ENCODE results near the gene PRKN.

Gene PRKN

DNA sequence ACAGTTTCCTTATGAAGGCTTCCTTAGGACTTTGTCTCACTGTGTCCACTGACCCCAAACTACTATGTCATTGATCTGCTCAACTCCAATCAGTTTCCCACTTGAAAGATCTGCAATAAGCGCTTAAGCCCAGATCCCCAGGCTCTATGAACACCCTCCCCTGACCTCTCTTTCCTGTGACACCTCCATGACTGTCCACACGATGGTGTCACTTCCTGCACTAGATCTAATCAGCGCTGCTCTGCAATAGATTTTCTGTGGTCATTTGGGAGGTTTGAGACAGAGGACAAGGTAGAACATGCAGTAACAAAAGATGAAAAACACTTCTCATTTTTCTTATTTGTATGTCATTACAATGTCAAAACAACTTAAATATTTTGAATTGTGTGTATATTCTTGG lies 1149.1 kb downstream of the PRKN start:
- DNase-seq: no peak

DNA sequence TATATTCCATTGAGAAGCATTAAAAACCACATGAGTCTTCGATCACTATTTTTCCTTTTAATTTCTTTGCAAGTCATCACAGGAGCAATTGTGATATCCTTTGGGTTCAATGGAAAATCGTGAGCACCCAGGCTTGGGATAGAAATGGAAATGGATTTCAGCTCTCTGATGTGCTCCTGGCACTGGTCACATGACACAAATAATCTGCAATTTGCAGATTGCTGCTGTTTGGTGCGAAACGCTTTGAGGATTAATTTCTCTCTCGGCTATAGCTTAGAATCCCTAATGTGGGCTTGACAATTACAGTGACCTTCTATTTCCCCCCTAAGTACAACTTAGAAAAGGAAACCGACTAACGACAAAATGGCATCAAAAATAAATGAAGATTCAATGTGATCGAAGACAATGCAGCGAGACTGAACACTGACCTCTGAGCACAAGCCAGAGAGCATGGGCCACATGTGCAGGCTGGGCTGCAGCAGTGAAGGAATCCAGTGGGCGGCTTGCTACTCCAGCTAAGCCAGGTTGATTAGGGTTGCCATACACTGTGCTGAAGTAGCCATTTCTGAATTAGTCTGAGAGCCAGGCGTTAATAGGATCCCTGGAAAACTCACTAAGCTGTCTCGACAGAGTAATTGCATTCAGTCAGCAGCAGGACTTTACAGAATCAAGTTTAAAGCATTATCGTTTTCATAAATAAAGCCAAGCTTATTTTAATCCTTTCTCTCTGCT lies 1151.9 kb downstream of the PRKN start:
- DNase-seq: peak in 2 of 14 donors; percentile 2 to 21

DNA sequence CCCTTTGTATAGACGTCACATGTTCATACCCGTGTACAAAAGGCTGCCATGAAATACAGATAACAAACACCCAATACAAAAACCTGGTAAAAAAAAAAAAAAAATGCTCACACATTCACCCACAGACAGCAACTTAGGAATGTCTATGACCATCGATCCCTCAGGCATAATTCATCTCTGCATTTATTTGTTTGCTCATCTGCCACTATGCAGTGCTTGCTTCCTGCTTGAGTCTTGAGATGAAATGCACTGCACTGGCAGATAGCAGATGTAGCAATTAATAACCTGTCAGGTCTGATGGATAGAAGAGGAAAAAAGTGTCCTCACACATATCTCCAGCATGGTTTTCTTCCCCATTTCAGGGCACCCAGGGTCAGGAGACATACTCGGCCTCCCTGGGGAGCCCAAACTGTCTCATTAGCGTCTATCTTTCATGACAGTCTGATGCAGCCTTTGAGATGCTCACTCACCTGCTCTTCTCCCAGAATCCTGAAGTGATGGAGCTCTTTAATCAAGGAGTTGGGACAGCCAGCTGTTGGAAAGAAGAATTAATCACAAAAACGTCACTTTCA lies 1158.6 kb downstream of the PRKN start:
- DNase-seq: no peak

DNA sequence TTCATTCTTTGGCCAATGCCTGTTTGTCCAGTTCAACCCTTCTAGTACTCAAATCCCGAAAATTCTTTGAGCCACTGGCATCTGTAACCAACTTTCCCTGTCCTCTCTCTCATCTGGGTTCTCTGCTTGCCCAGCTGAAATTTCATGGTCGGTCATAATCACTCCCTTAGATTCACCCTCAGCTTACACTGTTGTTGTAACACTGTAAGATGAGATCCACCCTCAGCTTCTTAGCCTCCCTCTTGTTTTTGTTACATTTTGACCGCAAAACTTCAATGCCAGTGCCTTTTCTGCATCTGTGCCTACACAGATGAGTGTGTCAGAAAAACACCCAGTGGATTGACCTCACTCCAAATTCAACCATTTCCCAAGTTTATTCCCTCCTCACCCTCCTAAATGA lies 1162.6 kb downstream of the PRKN start:
- no peak for DNase-seq

DNA sequence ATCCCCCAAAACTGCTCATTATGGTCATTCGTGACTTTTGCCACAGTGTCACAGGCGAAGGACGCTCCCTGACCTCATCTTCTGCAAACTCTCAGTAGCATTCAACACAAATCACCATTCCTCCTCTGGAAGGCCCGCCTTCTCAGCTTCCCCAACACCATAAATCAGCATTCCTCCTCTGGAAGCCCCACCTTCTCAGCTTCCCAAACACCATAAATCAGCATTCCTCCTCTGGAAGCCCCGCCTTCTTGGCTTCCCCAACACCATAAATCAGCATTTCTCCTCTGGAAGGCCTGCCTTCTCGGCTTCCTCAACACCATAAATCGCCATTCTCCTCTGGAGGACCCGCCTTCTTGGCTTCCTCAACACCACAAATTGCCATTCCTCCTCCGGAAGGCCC lies 1165.7 kb downstream of the PRKN start:
- DNase-seq: no peak

DNA sequence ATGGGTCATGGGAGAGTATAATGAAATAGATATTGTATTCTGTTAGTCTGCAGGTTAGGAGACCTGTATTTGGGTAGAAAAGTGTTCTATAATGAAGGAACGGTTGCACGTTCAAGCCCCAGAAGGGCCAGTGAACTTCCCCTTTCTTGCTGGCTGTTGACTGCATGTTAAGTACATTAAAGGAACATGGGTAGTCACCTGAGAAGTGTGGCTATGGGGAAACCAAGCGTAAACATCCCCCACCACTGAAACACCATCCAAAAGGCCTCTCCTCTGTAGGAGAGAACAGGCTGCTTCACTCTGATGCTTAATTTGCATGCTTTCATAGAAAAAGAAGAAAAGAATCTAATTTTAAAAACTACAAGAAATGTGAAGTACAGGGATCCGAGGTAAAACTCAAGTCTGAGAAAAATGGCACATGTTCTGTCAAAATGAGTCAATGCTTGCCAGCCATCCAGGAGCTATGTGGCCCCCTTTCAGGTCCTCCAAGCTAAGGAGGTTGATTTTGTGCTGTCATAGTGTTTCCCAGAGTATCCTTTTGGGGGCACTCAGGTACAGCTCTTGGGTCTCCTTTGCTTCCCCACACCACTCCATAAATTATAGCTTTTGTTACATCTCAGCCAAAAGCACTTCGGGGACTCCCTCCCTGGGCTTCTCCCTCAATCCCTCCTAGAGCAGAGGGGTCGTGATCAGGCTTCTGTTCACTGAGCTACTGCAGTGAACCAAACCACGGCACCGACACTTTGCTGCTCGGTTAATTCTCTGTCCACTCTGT lies 1170.0 kb downstream of the PRKN start:
- DNase-seq: no peak

DNA sequence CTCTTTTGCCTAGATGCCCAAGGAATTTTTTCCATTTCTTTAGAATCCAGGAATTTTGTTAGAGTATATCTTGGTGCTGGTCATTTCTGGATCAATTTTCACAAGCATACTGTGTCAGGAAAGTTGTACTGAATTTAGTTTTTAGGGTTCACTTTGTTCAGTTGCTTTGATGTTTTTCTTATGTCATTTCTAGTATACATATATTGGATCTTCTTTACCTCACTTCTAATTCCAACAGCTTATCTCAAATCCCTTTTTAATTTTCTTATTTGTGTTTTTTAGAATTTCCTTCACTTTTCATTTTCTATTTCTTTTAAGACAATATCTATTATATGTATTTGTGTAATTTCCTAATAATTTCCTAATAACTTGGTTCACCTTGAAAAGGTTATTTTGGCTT lies 1172.7 kb downstream of the PRKN start:
- DNase-seq: no peak

DNA sequence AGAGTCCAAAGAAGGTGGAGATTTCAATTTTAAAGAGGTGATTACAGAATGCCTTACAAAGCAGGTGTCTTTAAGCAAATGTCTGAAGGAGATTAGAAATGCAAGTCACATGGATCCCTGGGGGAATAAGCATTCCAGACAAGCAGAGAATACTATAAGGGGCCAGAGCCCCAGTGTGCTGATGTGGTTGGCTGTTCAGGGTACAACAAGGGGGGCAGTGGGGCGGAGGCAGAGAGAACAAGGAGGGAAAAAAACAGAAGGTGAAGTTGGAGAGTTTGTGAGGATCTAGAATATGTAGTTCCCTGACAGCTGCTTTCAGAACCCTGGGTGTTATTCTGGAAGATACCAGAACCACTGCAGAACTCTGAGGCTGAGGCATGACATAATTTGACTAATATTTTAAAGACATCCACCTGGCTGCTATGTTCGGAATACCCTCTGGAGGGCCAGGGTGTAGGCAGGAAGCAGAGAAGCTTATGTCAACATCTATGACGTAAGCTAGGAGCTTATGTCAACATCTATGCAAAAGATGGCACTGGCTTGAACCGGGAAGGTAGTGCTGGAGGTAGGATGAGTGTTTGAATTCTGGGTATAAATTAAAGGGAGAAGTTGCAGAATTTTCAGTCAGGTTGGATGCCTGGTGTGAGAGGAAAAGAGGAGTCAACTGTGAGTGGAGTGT lies 1177.5 kb downstream of the PRKN start:
- DNase-seq: no peak

DNA sequence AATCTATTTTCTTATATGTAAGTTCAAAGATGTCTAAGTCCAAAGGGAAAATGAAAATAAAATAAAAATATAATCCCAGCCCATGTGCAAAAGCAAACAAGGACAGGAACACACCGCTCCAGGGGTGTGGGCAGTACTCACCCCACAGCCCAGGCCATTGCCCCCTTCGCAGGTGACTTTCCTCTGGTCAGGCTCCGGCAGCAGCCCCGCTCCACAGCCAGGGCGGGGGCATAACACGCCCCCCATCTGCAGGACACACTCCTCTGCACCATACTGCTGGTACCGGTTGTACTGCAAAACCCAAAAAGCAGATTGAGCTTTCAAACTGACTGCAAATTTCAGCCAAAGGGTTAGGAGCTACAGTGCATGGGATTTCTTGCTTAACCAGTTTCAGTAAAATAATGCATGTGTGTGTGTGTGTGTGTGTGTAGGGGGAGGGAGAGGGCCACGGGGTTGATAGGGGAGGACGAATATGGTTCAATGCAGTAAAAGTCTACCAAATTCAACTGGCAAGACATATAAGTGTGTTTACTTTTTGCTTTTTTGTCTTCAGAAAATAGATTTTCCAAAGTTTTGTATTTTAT lies 1178.8 kb downstream of the PRKN start:
- no peak for DNase-seq

DNA sequence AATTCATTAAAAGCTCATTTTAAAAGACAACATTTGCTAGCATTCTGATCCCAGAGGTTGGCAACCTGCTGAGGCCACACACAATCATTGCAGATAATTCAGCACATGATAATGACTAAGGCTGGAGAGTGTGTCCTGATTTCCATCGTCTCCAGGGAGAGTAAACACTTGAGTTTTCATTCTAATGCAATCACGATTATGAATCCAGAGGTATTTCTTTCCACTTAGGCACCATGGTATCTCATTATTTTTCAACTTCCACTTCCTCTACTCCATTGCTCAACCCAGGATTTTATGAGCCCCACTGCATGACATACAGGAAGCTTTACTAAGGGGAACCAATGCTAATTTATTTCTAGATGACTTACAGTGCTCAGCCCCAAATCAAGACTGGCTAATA lies 1179.9 kb downstream of the PRKN start:
- DNase-seq: no peak

DNA sequence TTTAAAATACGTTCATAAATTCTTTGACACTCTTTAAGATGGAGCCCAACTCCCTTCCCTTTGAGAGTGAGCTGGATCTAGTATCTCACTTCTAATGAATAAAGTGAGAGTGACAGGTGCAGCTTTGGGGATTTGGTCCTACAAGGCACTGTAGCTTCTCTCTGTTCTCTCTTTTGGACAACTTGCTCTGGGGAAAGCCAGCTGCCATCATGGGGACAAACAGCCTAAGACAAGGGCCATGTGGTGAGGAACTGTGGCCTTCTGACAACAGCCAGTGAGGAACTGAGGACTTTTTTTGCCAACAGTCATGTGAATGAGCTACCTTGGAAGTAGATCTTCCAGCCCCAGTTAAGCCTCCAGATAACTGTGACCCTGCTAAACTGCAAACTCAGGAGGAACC lies 1180.9 kb downstream of the PRKN start:
- no peak for DNase-seq

DNA sequence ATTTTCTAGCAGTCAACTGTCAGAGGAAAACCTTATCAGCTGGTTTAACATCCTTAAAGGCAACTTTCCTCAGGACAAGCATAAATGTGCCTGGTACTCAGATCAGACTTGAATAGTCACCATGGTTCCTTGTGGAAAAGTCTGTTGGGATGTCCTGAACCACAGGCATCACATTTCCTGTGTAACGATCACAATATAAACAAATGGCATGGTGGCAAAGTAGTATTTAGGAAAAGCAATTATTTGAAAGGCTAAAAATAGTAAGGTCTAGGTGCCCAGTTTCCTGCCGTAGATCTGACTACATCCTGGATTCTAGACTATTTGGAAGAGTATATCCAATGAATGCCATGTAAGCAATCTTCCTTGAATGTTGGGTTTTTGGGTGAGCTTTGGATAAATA lies 1181.8 kb downstream of the PRKN start:
- no peak for DNase-seq

DNA sequence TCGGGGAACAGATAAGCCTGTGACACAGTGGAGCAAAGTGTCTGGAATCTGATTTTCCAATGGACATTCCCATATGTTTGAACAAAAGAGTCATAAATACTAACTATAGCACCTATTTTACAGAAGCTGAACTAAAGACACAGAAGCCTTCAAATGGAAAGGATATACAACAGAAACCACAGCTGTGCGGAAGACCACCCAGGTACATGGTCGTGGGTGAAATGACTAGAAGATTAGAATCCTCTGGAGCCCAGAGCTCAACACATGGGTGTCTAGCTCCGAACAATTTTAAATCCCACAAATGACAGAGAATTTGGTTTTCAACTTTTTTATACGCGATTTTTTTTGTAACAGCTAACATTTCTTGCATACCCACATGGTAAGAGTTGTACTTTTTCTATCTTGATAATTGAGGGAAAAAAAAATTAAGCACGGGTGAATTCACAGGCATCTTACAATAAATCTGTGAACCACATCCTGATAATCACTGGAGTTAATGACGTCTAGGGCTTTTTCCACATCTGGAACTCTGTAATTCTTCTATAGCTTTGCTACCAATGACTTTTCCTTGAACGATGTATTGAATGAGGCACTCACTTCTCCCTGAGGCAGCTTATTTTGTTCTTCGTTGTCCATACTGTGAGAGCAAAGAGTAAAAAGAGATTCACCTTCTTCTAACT lies 1182.6 kb downstream of the PRKN start:
- no peak for DNase-seq

DNA sequence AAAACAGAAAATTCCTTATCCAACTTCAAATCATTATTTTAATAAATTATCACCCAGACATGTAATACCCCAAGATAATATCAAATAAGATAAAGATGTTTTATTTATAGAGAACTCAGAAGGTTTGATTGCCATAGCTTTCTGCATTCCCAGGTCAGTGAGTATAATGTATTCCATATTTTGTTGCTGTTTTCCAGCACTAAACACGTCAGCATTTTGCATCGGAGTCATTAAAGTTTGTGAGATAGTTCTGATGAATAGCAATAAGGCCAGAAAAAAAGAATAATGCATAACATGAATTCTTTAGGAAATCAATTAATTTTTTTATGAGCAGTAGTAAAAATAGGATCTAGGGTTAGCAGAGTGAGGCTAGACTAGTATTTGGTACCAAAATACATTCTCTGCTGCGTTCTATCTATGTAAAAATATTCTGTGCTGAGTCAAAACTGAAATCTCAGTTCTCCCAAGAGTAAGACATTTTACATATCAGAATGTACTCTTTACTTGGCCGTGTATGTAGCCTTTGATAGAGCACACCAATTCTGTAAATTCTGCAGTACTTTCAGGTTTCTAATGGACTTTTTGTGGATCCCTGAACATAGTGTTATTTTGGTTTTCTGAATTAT lies 1183.8 kb downstream of the PRKN start:
- no peak for DNase-seq

DNA sequence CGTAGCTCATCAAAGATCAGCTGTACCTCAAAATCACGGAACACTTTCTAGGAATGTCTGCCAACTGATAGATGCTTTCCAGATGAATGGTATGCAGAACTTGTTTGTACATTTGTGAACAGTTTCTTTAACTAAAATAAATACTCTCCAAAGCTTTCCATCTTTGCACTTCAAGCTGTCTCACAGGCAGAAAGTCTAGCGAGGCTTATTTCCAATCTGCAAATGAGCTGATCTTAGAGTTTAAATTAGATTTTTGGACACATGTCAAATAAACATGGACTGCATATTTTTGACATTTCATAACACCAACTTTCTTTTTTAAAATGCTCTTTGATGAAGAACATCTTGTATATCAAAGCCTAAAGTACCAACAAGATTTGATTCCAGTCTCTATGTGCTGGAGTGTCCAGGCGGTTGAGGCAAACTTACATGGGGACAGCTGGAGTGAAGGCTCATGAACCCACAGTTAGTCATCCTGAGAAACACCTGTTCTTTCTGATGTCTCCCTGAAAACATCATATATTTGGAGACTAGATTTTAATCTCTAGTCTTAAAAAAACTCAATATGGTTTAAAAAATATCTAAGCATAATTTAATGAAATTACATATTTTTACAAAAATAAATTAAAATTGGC lies 1185.1 kb downstream of the PRKN start:
- no peak for DNase-seq

DNA sequence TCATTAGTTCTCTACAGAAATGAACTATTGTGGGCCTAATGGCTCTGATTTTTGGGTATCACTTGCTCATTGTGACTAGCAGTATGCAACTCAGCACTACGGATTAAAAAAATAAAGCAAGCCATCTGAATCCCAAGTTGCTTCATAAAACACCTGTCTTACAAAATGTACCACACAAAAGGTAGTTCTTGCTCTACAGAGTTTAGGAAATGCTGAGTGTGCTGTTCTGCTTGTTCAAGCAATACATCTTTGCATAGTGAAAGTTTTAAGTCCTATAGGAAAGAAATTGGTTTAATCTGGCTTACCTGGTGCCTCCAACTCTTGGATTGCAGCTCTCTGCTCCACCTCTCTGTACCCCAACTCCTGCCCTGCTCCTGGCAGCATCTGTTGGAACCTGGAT lies 1187.0 kb downstream of the PRKN start:
- no peak for DNase-seq

DNA sequence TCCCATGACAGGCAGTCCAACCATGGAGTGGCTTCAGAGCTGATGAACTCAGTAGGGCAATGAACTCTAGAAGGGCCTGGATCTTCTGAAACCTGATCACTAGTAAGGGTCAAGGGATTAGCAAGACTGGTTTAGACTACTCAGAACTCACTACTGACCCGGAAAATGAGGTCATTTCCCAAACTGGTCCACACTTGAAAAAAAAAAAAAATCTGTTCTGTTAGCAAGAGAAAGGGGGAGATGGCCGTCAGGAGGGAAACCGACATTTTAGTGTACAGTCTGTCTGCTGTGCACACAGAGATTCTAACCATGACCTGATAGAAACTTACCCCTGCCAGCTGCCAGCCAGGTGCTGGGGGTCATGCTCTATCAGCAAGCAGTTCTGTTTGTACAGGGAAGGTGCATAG lies 1191.3 kb downstream of the PRKN start:
- DNase-seq: no peak

DNA sequence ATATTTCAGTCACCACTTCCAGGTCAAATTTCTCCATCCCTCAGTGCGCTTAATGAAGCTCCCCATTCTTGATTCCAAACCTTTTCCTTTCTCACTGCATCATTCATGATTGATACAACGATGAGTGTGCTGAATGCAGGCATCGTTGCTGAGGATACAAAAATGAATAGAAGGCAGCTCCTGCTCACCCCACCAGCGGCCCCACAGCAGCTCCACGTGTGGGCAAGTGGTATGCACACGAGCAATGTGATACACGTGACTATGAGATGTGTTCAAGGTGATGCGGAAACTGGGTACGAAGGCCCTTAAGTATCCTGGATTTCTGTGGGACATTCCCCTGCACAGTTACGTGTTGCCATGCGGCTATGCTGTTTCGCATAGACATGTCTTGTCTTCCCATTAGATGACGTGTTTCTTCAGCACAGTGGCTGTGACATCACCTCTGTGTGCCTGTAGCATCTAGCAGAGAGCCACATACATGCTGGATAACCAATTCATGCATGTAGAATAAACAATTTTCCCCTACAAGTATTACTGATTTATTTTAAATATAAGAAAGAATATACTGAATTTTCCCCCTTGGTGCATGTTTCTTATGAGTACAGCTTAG lies 1193.2 kb downstream of the PRKN start:
- DNase-seq: no peak

DNA sequence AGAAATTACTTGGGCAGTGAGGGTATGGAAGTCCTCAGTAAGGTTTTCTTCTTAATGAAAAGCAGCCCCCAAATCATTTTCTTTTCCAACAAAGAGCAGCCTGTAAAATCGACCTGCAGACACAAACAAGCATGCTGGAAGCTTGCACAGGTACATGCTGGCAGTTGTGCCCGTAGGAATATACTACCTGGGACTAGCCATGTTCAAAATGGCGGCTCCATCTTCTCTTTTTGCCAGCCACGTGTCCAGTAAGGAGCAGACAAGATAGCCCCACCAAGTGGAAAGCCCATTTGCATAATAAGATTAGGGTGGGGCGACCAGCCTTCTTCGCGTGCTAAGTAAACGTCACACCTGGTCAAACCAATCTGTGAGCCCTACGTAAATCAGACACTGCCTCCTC lies 1194.3 kb downstream of the PRKN start:
- DNase-seq: no peak

DNA sequence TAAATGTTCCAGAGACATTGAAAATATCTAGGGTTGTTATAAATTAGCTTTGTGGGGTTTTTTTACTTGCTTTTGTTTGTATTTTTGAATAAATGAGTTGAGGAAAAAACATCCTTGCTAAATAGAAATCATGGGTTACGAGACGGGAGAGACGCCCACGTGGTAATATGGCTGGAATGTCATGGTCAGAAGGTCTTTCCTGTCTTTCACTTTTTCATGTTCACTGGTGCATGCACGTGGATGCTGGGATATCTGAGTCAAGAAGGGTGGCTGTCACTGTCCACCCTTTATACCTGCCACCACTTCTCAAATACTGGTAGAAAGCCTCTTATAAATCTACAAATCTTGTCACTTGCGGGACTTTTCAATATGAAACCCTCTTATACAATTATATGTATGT lies 1195.0 kb downstream of the PRKN start:
- no peak for DNase-seq

DNA sequence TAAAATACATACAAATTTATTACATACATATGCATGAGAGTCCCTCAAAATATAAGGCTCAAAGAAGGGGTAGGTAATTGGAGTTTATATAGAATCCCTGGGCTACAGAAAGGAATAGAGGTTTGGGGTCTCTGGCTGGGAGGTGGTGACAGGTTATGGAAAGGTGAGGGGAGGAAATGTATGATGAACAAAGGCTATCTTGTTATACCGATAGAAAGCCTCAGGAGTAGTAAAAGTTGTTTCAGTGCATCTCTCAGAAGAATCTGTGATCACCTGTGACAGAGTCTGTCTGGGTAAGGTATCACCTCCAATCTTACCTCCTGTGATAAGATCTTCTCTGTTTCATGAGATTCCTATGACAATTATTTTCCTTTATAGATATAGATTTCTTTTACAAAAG lies 1200.8 kb downstream of the PRKN start:
- no peak for DNase-seq
